Sigmoid colon (tissue), 7 donors: ENCODE data around the gene SACM1L. TPM values are rescaled to one million over a fixed set of nuclear protein-coding genes. Genes with fewer than 3 reads are reported as not detected.
A peak's percentile ranks its signal among the peaks of the same experiment; 100 is the strongest.

Experiments
- DNase-seq: peaks from one replicate; pipeline ENCODE4 v3.0.0-alpha.2; 2019
- H3K27ac ChIP-seq, 4 donors: fragments of 200-600 bp; sonication (generic); one replicate each; pipeline ENCODE4 v1.5.1; 2016 to 2019; ENCODE audit warnings: mild to moderate bottlenecking in 1 of 4
- H3K27me3 ChIP-seq, 3 donors: fragments of 200-600 bp; sonication (generic); one replicate each; pipeline ENCODE4 v1.5.1; 2019; ENCODE audit warnings: mild to moderate bottlenecking in 1 of 3
- H3K36me3 ChIP-seq, 4 donors: fragments of 200-600 bp; sonication (generic); one replicate each; pipeline ENCODE4 v1.5.1; 2016 to 2019
- H3K4me1 ChIP-seq, 4 donors: fragments of 200-600 bp; sonication (generic); one replicate each; pipeline ENCODE4 v1.5.1; 2017 to 2019
- H3K4me3 ChIP-seq, 4 donors: fragments of 200-600 bp; sonication (generic); one replicate each; pipeline ENCODE4 v1.5.1; 2017 to 2019; ENCODE audit warnings: mild to moderate bottlenecking in 2 of 4, moderate library complexity in 1 of 4
- H3K9me3 ChIP-seq, 4 donors: fragments of 200-600 bp in 3 of 4; sonication (generic) in 3 of 4; one replicate each; pipeline versions ENCODE4 v1.5.1 to v1.6.1; 2013 to 2019
- EP300 ChIP-seq, 4 donors: sonication (generic); formaldehyde crosslinking; IDR thresholded peaks; one replicate each; pipeline ENCODE4 v1.6.1; 2017; ENCODE audit warnings: antibody characterized with exemption in 4 of 4
- POLR2A ChIP-seq, 2 donors: fragments of 450-650 bp; IDR thresholded peaks; one replicate each; pipeline ENCODE4 v1.6.1; 2016; ENCODE audit warnings: antibody characterized with exemption in 2 of 2, mild to moderate bottlenecking in 2 of 2, moderate library complexity in 2 of 2
- POLR2AphosphoS5 ChIP-seq, 4 donors: sonication (generic); formaldehyde crosslinking; IDR thresholded peaks; one replicate each; pipeline ENCODE4 v1.6.1; 2017; ENCODE audit warnings: antibody characterized with exemption in 4 of 4
- WGBS, 2 donors: extraction: QIAGEN DNeasy Blood & Tissue Kit; methylation state at CpG; one replicate each; pipeline ENCODE4 v1.1.7; 2013; 5-methylcytosine and 5-hydroxymethylcytosine counted together
- intact Hi-C: fragments of 100-400 bp; cut with DNase I; formaldehyde crosslinking; loops from one replicate; pipeline ENCODE4 v1.15.1; 2023
- polyA plus RNA-seq, 3 donors: library from polyadenylated mRNA; stranded (reverse); fragments of 200-250 nt; gene quantifications; one replicate each; pipeline ENCODE4 v1.2.3, GENCODE V29; 2013
- total RNA-seq, 4 donors: library from RNA; depleted of rRNA; stranded (reverse); fragments of >200 nt; gene quantifications; one replicate each; pipeline ENCODE4 v1.1.0, GENCODE V29; 2016
- TF ChIP-seq, protein P1 (sequence below), 4 experiments: fragments of 450-650 bp in 3 of 4; fragments of 200-600 bp in 1 of 4; IDR thresholded peaks; one replicate each; pipeline ENCODE4 v1.5.1; 2016 to 2019; ENCODE audit warnings: antibody characterized with exemption in 4 of 4, mild to moderate bottlenecking in 3 of 4, moderate library complexity in 2 of 4
- donor health status: healthy with polysubstance abuse.
- donor health status: Bipolar disorder and iron deficiency.
- donor health status: healthy.

The SACM1L gene
- total and polyA plus RNA-seq, 7 donors = 21.6 to 44.6 (median 38.5) TPM

GRCh38 chr3:45758871-45759270 lies 69.7 kb downstream of the SACM1L start:
- Histone ChIP-seq H3K4me3 (no peak overlapping the region), H3K4me1 (peaks cover 0 to 5% (median 0%) of the 10 kb centered on the region in 4 donors), H3K36me3 (no peaks in the 10 kb centered on the region), H3K27me3 (no peaks in the 10 kb centered on the region), H3K27ac (no peak overlapping the region), H3K9me3 (no peaks in the 10 kb centered on the region)
- TF ChIP-seq EP300 (IDR thresholded peaks at IDR 0.05) (no peak), POLR2A (IDR thresholded peaks at IDR 0.05) (no peak), POLR2AphosphoS5 (IDR thresholded peaks at IDR 0.05) (no peak)
- TF ChIP-seq, protein P1, sequence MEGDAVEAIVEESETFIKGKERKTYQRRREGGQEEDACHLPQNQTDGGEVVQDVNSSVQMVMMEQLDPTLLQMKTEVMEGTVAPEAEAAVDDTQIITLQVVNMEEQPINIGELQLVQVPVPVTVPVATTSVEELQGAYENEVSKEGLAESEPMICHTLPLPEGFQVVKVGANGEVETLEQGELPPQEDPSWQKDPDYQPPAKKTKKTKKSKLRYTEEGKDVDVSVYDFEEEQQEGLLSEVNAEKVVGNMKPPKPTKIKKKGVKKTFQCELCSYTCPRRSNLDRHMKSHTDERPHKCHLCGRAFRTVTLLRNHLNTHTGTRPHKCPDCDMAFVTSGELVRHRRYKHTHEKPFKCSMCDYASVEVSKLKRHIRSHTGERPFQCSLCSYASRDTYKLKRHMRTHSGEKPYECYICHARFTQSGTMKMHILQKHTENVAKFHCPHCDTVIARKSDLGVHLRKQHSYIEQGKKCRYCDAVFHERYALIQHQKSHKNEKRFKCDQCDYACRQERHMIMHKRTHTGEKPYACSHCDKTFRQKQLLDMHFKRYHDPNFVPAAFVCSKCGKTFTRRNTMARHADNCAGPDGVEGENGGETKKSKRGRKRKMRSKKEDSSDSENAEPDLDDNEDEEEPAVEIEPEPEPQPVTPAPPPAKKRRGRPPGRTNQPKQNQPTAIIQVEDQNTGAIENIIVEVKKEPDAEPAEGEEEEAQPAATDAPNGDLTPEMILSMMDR (IDR thresholded peaks at IDR 0.05) = no peak
- WGBS, 2 donors = 84 to 86% methylated on average over 16 of the region's 16 CpGs
- DNase-seq = no peak
- intact Hi-C loops = no loop called here

GRCh38 chr3:45759851-45760250 lies 70.7 kb downstream of the SACM1L start:
- intact Hi-C loops = loop anchor here (5.0 to 10.0 kb wide), 3 partner anchors 82 to 685 kb away; partner anchors contain the start of gene LZTFL1
- H3K27ac ChIP-seq = no peak overlapping the region
- no peak for DNase-seq
- H3K27me3 ChIP-seq = no peaks in the 10 kb centered on the region
- no peak overlapping the region for H3K4me3 ChIP-seq
- peaks cover 0 to 5% (median 0%) of the 10 kb centered on the region in 4 donors for H3K4me1 ChIP-seq
- WGBS, 2 donors = 88 to 93% methylated on average over 12 of the region's 12 CpGs
- H3K36me3 ChIP-seq = no peaks in the 10 kb centered on the region
- TF ChIP-seq POLR2AphosphoS5 (IDR thresholded peaks at IDR 0.05) (no peak), EP300 (IDR thresholded peaks at IDR 0.05) (no peak), POLR2A (IDR thresholded peaks at IDR 0.05) (no peak)
- TF ChIP-seq, protein P1 (IDR thresholded peaks at IDR 0.05) = no peak
- H3K9me3 ChIP-seq = no peaks in the 10 kb centered on the region

- Histone ChIP-seq H3K9me3 (no peaks in the 10 kb centered on the region), H3K4me1 (peaks cover 0 to 5% (median 0%) of the 10 kb centered on the region in 4 donors), H3K36me3 (no peaks in the 10 kb centered on the region), H3K27ac (no peak overlapping the region), H3K4me3 (no peak overlapping the region), H3K27me3 (no peaks in the 10 kb centered on the region)
- TF ChIP-seq, protein P1 (IDR thresholded peaks at IDR 0.05) = peak; percentile 19 to 76 (median 66)
- no peak for TF ChIP-seq POLR2A (IDR thresholded peaks at IDR 0.05)
- peak; percentile 82 for DNase-seq
- intact Hi-C loops = loop anchor here (1.0 to 10.0 kb wide), 4 partner anchors 81 to 684 kb away; partner anchors contain the start of gene LZTFL1
- 39 to 42% methylated on average over 14 of the region's 14 CpGs for WGBS, 2 donors
Measured at GRCh38 chr3:45760878-45761711, 71.9 kb downstream of the SACM1L start.

DNA sequence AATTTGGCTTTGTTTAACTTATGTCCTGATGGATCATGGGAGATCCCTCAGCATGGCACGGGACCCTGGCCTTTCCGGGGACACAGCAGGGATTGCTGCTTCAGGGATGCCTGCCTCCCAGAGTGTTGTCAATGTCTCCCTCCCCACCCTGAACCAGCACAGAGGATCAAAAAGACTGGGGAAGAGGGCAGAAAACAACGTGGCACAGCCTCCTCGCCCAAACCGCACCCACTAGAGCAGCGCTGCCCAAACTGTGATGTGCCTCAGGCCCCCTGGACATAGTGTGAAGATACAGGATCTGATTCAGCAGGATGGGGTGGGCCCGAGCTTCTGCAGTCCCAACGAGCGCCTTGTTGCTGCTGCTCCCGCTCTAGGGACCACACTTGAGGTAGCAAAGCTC lies 72.6 kb downstream of the SACM1L start:
- 86 to 88% methylated on average over 10 of the region's 10 CpGs for WGBS, 2 donors
- Histone ChIP-seq H3K4me3 (no peak overlapping the region), H3K4me1 (peaks cover 0 to 5% (median 0%) of the 10 kb centered on the region in 4 donors), H3K27ac (no peak overlapping the region), H3K9me3 (no peaks in the 10 kb centered on the region), H3K27me3 (no peaks in the 10 kb centered on the region), H3K36me3 (no peaks in the 10 kb centered on the region)
- no peak for DNase-seq
- TF ChIP-seq EP300 (IDR thresholded peaks at IDR 0.05) = no peak
- intact Hi-C loops = loop anchor here (1.0 to 10.0 kb wide), 4 partner anchors 80 to 683 kb away; partner anchors contain the start of gene LZTFL1

DNA sequence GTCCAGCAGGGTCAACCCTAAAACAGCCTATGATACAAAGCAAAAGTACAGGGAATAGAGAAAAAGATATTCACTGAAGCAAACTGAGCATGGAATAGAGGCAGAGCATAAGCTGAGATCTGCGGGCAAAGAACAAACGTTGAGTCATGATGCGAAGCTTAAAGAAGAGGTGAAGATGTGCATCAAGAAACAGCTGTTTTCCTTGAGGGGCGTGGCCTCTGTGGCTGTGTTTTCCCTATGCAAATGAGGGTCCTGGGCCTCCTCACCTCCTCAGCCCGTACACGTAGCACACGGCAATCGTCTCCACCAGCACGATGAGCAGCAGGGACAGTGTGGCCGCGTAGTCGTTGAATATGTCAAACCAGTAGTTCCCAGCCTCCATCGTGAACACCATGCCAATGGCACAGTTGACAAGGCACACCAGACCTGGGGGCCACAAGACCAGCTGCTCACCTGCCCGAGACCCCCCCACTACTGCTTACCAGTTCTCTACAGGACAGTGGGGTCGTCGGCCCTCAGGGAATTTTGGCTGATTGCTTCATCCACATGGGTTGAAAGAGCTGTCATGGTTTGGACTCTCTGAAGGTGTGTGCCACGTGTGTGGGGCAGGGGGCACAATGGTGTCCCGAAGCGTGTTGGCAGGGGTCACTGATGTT lies 73.6 kb downstream of the SACM1L start:
- TF ChIP-seq POLR2A (IDR thresholded peaks at IDR 0.05) (no peak), POLR2AphosphoS5 (IDR thresholded peaks at IDR 0.05) (no peak), EP300 (IDR thresholded peaks at IDR 0.05) (no peak)
- TF ChIP-seq, protein P1 (IDR thresholded peaks at IDR 0.05) = no peak
- no peak overlapping the region for H3K27ac ChIP-seq
- no peaks in the 10 kb centered on the region for H3K9me3 ChIP-seq
- H3K4me1 ChIP-seq = peaks cover 0 to 5% (median 0%) of the 10 kb centered on the region in 4 donors
- no peaks in the 10 kb centered on the region for H3K36me3 ChIP-seq
- H3K27me3 ChIP-seq = no peaks in the 10 kb centered on the region
- intact Hi-C loops = loop anchor here (5.0 to 10.0 kb wide), 3 partner anchors 80 to 682 kb away; partner anchors contain the start of gene LZTFL1
- DNase-seq = peak; percentile 56
- no peak overlapping the region for H3K4me3 ChIP-seq
- WGBS, 2 donors = 89 to 90% methylated on average over 19 of the region's 19 CpGs
